HepG2 (cell line): ENCODE results near the gene ERMARD. TPM values are rescaled to one million over a fixed set of nuclear protein-coding genes. Genes with fewer than 3 reads are reported as not detected.

Experiments used
- ETV5 ChIP-seq: IDR thresholded peaks from 2 replicates; pipeline ENCODE4 v1.6.1; 2018; ENCODE audit warnings: missing biosample characterization, missing genetic modification reagents, inconsistent platforms, borderline replicate concordance
- REPIN1 ChIP-seq: sonication (generic); formaldehyde crosslinking; IDR thresholded peaks from 2 replicates; pipeline ENCODE4 v1.8.0; 2022; ENCODE audit warnings: missing genetic modification reagents, low read depth, mild to moderate bottlenecking, borderline replicate concordance
- SIX1 ChIP-seq: sonication (generic); formaldehyde crosslinking; IDR thresholded peaks from 2 replicates; pipeline ENCODE4 v1.4.0; 2020; ENCODE audit warnings: missing genetic modification reagents, borderline replicate concordance
- TGIF2 ChIP-seq: IDR thresholded peaks from 2 replicates; pipeline ENCODE4 v1.6.1; 2016; ENCODE audit warnings: control low read depth, missing compliant biosample characterization
- ZNF839 ChIP-seq: sonication (generic); formaldehyde crosslinking; IDR thresholded peaks from 2 replicates; pipeline ENCODE4 v1.4.0; 2020; ENCODE audit warnings: missing genetic modification reagents, mild to moderate bottlenecking, borderline replicate concordance
- polyA plus RNA-seq, 8 experiments: library from polyadenylated mRNA; depleted of rRNA in 3 of 8; stranded (reverse) in 7 of 8; unstranded in 1 of 8; fragments of >200 nt; fragmentation: Illumina TruSeq in 4 of 8; extraction: Trizol in 4 of 8; gene quantifications; 2 replicates each; pipeline versions ENCODE4 v1.2.1 to v1.2.3, GENCODE V29; 2011 to 2016; ENCODE audit warnings: low read depth in 4 of 8, missing spikeins in 1 of 8, mixed read lengths in 1 of 8; ENCODE audit not compliant: insufficient read depth in 1 of 8
- total RNA-seq, 5 experiments: library from RNA; depleted of rRNA; stranded (reverse); fragments of >200 nt; fragmentation: Illumina TruSeq; extraction: Trizol; gene quantifications; 2 replicates each; pipeline ENCODE4 v1.2.3, GENCODE V29; 2016; ENCODE audit warnings: low read depth in 1 of 5
- TF ChIP-seq, protein P1 (sequence below): sonication (generic); formaldehyde crosslinking; IDR thresholded peaks from 2 replicates; pipeline ENCODE4 v1.5.1; 2020; ENCODE audit warnings: missing genetic modification reagents, mild to moderate bottlenecking, borderline replicate concordance
- TF ChIP-seq, protein P2 (sequence below): sonication (generic); formaldehyde crosslinking; IDR thresholded peaks from 2 replicates; pipeline ENCODE4 v1.8.0; 2022; ENCODE audit warnings: missing genetic modification reagents, mild to moderate bottlenecking, moderate library complexity, borderline replicate concordance
- TF ChIP-seq, protein P3 (sequence below): IDR thresholded peaks from 2 replicates; pipeline ENCODE4 v1.6.1; 2016; ENCODE audit warnings: missing compliant biosample characterization, missing genetic modification reagents, borderline replicate concordance

The ERMARD gene
- total and polyA plus RNA-seq, 2 of the 13 experiments (the other 11 are each of a cell fraction or from before 2014, with no cell fraction given), result 8.8 to 10.7 TPM

DNA sequence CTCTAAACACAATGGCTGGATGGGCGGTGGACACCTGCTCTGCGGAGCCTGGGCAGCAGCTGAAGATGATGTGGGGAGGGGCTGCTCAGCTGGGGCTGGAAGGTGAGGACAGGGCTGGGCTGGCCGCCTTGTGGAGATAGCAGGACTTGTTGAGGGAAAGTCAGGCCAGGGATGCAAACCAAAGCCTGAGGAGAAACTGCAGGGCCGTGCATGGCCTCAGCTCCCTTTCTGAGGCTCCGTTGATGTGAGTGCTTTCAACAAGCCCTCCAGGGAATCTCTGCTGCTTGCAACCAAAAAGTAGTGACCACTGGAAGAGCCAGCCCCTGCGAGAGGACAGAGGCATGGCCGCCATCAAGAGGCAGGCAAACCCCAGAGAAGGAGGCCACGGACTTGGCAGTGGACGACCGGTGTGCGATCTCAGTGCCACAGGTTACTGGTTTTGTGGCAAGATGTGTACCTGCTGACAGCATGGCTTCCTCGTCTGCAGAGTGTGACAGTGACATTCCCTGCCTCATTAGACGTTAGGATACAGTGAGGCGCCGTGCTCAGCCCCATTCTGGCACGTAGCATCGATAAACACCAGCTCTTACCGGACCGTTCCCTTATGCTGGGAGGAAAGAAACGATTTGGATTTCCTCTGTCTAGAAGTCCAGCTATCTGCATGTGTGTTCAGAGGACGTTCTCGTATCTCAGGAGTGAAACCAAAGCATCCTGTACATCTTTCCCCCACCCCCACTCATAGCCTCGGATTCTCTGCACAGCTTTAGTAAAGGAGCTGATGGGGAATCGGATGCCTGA is 37.9 kb downstream of the ERMARD start (continued):
- TF ChIP-seq ETV5 (CRISPR knock-in tag) (no peak), TGIF2 (CRISPR knock-in tag) (no peak), REPIN1 (peak; percentile 19; the same call in 1 of the 2 replicates), ZNF839 (CRISPR knock-in tag) (no peak), SIX1 (CRISPR knock-in tag) (no peak)
- TF ChIP-seq, protein P1, sequence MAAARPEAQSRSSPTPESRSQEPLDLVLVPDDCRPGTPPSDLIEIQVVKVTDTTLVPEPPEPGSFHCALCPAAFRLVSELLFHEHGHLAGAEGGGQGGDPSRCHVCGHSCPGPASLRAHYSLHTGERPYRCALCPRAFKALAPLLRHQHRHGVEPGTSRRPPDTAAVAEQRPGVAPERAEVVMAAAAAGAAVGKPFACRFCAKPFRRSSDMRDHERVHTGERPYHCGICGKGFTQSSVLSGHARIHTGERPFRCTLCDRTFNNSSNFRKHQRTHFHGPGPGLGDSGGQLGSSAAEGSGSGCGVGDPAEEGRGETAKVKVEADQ (CRISPR knock-in tag), result no peak
- TF ChIP-seq, protein P2, sequence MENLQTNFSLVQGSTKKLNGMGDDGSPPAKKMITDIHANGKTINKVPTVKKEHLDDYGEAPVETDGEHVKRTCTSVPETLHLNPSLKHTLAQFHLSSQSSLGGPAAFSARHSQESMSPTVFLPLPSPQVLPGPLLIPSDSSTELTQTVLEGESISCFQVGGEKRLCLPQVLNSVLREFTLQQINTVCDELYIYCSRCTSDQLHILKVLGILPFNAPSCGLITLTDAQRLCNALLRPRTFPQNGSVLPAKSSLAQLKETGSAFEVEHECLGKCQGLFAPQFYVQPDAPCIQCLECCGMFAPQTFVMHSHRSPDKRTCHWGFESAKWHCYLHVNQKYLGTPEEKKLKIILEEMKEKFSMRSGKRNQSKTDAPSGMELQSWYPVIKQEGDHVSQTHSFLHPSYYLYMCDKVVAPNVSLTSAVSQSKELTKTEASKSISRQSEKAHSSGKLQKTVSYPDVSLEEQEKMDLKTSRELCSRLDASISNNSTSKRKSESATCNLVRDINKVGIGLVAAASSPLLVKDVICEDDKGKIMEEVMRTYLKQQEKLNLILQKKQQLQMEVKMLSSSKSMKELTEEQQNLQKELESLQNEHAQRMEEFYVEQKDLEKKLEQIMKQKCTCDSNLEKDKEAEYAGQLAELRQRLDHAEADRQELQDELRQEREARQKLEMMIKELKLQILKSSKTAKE (CRISPR knock-in tag), result peak; percentile 53; the same call in 1 of the 2 replicates
- TF ChIP-seq, protein P3, sequence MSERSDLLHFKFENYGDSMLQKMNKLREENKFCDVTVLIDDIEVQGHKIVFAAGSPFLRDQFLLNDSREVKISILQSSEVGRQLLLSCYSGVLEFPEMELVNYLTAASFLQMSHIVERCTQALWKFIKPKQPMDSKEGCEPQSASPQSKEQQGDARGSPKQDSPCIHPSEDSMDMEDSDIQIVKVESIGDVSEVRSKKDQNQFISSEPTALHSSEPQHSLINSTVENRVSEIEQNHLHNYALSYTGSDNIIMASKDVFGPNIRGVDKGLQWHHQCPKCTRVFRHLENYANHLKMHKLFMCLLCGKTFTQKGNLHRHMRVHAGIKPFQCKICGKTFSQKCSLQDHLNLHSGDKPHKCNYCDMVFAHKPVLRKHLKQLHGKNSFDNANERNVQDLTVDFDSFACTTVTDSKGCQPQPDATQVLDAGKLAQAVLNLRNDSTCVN (CRISPR knock-in tag), result peak; percentile 23; the same call in 1 of the 2 replicates
